Activated naive CD8-positive, alpha-beta T cell treated with anti-CD3 and anti-CD28 coated beads, Interleukin-2, amount 50 U/mL, for 24 hours (primary cell): ENCODE measurements around the gene KRTAP10-2.
"Not testable (repeated sequence)": the region's sequence is repeated elsewhere in the genome, so short reads cannot be mapped to it uniquely, and the experiment has no call there.

ENCODE experiments used
- ATAC-seq: fragments of 150-1000 bp; cut with Tn5 transposase; one replicate; pipeline ENCODE4 v1.10.0; 2021
- DNase-seq: peaks from one replicate; pipeline ENCODE4 v3.0.0; 2021
- H3K27ac Mint-ChIP-seq: one replicate; pipeline ENCODE4 v1.8.0; 2021; ENCODE audit warnings: mild to moderate bottlenecking, mixed read lengths
- H3K27me3 Mint-ChIP-seq: one replicate; pipeline ENCODE4 v1.8.0; 2021; ENCODE audit warnings: mixed read lengths
- H3K36me3 Mint-ChIP-seq: one replicate; pipeline ENCODE4 v1.8.0; 2021; ENCODE audit warnings: low read depth, mixed read lengths
- H3K4me1 Mint-ChIP-seq: one replicate; pipeline ENCODE4 v1.8.0; 2021; ENCODE audit warnings: mixed read lengths
- H3K4me3 Mint-ChIP-seq: one replicate; pipeline ENCODE4 v1.8.0; 2021; ENCODE audit warnings: mild to moderate bottlenecking, moderate library complexity, mixed read lengths
- H3K9me3 Mint-ChIP-seq: one replicate; pipeline ENCODE4 v1.8.0; 2021; ENCODE audit warnings: mixed read lengths

Gene KRTAP10-2

DNA sequence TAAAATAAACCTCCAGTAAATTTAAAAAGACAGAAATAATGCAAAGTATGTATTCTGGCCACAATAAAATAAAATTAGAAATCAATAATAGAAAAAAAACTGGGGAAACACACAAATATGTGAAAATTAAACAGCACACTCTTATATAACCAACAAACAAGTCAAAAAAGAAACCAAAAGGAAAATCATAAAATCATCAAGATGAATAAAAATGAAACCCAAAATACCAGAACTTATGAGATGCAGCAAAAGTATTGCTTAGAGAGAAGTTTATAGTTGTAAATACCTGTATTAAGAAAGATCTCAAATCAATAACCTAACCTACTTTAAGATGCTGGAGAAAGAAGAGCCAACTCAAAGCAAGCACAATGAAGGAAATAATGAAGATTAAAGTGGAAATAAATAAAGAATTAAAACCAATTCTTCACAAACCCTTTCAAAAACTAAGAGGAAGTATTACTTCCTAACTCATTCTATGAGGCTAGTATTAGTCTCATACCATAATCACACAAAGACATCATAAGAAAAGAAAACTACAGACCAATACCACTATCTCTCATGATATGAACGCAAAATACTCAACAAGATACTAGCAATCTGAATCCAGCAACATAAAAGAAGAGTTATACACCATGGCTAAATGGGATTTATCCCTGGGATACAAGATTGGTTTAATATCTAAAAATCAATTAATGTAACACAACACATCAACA, 13.7 kb upstream of the KRTAP10-2 start:
- ATAC-seq (no peak), DNase-seq (no peak)
- H3K27me3 Mint-ChIP-seq: no peaks in the 10 kb centered on the region
- H3K36me3 Mint-ChIP-seq: peaks cover 5% of the 10 kb centered on the region
- H3K4me3 Mint-ChIP-seq: no peak overlapping the region
- peak overlapping the region; percentile 70 for H3K27ac Mint-ChIP-seq
- H3K9me3 Mint-ChIP-seq: peaks cover 14% of the 10 kb centered on the region
- H3K4me1 Mint-ChIP-seq: peaks cover 15% of the 10 kb centered on the region

DNA sequence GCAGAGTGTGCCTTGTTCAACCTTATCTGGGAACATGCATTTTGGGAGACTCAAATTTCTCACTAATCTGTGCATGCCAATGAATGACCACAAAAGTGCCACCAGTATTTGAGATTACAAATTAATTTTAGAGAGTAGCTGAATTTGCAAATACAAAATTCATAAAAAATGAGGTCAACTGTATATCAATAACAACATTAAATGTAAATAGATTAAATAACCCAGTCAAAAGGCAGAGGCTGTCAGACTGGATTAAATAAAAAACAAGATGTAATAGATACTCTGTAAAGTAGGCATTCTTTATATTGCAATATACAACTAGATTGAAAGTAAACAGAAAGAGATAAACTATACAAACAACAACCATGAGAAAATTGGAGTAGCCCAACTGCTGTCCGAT, 12.8 kb upstream of the KRTAP10-2 start:
- no peaks in the 10 kb centered on the region for H3K27me3 Mint-ChIP-seq

DNA sequence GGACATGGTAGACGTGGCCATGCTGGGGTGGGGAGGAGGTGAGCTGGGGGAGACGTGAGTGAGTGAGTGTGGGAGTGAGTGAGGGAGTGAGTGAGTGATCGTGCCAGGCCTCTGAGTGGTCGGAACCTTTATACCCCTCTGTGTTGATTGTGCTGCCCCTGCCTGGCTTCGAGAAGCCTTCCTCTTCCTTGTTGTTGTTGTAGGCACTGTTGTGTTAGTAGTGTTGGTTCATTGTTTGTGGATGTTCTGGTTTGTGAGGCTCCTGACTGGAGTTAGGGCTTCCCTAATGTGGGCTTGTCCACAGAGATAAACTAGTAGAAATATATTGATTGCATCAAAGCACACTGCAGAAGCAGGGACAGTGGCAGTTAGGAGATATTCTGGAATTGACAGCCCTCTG, 7.4 kb upstream of the KRTAP10-2 start, which contains the start of gene KRTAP10-3:
KRTAP10-3 (minus strand) TSS at position 101 of the 400 bp plus-strand sequence; CDS start at position 21, 80 bp downstream.
- peaks cover 5% of the 10 kb centered on the region for H3K36me3 Mint-ChIP-seq
- no peaks in the 10 kb centered on the region for H3K4me1 Mint-ChIP-seq
- H3K9me3 Mint-ChIP-seq: peaks cover 22% of the 10 kb centered on the region
- H3K27me3 Mint-ChIP-seq: peaks cover 9% of the 10 kb centered on the region
- ATAC-seq (no peak), DNase-seq (no peak)
- no peak within 1 kb of the TSS for H3K27ac Mint-ChIP-seq
- no peak within 1 kb of the TSS for H3K4me3 Mint-ChIP-seq

More for the DNA sequence above, 12.8 kb upstream of the KRTAP10-2 start:
- ATAC-seq (no peak), DNase-seq (no peak)
- Mint-ChIP-seq H3K36me3 (peaks cover 5% of the 10 kb centered on the region), H3K27ac (no peak overlapping the region), H3K4me3 (no peak overlapping the region), H3K9me3 (peaks cover 14% of the 10 kb centered on the region), H3K4me1 (peaks cover 15% of the 10 kb centered on the region)

DNA sequence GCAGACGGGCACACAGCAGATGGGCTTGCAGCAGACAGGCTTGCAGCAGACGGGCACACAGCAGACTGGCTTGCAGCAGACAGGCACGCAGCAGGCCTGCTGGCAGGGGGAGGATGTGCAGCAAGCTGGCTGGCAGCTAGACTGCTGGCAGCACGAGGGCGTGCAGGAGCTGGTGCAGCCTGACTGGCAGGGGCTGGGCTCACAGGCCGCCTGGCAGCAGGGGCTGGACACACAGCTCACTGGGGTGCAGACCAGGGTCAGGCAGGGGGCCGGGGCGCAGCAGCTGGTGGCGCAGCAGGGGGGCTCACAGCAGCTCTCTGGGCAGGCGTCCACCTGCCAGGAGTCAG, 7.0 kb upstream of the KRTAP10-2 start:
- H3K36me3 Mint-ChIP-seq, H3K4me3 Mint-ChIP-seq, H3K27ac Mint-ChIP-seq, ATAC-seq, H3K4me1 Mint-ChIP-seq, DNase-seq, H3K27me3 Mint-ChIP-seq: not testable (repeated sequence)
- peaks cover 24% of the 10 kb centered on the region for H3K9me3 Mint-ChIP-seq

DNA sequence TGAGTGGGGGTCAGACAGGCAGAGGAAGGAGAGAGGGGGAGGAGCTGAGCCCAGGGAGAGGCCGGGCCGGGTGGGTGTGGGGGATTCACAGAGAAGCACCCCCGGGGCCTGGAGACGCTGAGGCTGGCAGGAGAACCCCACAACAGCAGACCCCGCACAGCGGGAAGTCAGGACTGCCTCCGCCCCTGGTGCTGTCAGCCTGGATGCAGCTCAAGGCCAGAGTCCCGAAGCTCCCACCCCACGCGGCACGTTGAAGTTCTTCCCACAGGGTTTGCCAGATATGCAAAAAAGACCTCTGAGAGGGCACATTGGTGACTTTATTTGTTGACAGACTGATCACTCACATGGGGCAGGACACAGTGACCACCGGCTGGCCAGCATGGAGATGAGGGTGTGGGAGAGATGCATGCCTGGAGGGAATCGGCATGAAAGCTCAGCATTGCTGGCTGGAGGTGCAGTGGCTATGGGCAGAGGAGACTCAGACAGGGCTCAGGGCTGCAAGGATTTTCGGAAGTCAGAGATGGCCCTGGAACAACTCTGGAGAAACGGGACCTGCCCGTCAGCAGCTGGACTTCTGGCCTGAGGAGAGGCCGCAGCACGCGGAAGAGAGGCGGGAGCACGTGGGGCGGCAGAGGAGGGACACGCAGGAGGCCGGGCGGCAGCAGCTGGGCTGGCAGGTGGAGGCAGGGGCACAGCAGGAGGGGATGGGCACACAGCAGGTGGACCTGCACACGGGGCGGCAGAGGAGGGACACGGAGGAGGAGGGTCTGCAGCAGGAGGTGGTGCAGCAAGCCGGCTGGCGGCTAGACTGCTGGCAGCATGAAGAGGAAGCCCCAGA, 6.4 kb upstream of the KRTAP10-2 start:
- no peak for DNase-seq
- Mint-ChIP-seq H3K27ac (no peak overlapping the region), H3K4me1 (no peaks in the 10 kb centered on the region), H3K9me3 (peaks cover 26% of the 10 kb centered on the region), H3K27me3 (peaks cover 9% of the 10 kb centered on the region), H3K4me3 (no peak overlapping the region), H3K36me3 (peaks cover 5% of the 10 kb centered on the region)
- ATAC-seq: no peak

DNA sequence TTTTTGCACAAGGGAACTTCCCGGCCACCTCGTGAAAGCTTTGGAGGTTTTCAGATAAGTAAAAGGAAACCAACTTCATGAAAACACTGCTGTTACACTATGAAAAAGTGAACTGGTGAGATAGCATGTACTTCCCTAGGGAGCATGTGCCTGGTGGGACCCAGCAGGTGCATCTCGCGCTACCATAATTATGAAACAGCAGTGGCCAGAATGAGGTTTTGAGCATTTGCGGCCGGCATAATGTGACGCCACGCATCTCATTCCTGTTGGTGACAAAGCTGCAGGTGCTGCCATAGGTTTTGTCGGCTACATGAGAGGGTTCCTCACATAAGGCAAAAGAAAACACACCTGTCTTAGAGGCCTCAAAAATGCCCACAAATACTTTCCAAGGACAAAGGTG, 5.6 kb upstream of the KRTAP10-2 start:
- H3K9me3 Mint-ChIP-seq: peaks cover 20% of the 10 kb centered on the region
- H3K27ac Mint-ChIP-seq: no peak overlapping the region
- H3K36me3 Mint-ChIP-seq: peaks cover 3% of the 10 kb centered on the region
- no peak overlapping the region for H3K4me3 Mint-ChIP-seq
- ATAC-seq (no peak), DNase-seq (no peak)
- peaks cover 9% of the 10 kb centered on the region for H3K27me3 Mint-ChIP-seq
- no peaks in the 10 kb centered on the region for H3K4me1 Mint-ChIP-seq

DNA sequence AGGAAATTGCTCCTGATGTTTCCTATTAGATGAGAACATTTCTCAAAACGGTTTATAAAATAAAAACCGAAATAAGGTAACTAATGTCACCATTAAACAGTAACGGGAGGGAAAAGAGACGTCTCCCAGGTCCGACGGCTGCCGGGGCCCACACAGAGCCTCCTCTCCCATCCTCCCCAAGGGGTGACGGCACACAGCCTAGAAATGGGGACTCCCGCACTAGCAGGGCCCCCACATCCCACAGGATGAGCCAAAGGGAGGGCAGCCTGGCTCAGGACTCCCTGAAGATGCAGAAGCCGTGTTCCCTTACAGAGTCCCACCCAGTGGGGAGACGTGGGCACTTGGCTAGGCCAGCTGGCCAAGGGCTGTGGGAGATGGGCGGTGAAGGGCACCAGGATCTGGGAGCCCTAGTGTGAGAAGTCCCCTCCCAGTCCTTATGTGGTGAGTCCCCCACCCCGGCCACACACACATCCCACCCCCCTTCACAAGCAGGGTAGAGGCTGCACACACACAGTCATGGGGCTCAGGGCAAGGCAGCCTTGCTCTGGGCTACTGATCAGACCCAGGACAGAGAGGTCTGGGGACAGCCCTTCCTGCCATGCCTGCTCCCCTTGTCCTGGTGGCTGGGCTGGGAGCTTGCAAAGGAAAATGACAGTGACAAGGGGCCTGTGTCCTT, 4.0 kb upstream of the KRTAP10-2 start:
- Mint-ChIP-seq H3K4me3 (no peak overlapping the region), H3K4me1 (no peaks in the 10 kb centered on the region), H3K9me3 (peaks cover 13% of the 10 kb centered on the region), H3K36me3 (no peaks in the 10 kb centered on the region), H3K27ac (no peak overlapping the region), H3K27me3 (peaks cover 11% of the 10 kb centered on the region)
- DNase-seq (no peak), ATAC-seq (no peak)

DNA sequence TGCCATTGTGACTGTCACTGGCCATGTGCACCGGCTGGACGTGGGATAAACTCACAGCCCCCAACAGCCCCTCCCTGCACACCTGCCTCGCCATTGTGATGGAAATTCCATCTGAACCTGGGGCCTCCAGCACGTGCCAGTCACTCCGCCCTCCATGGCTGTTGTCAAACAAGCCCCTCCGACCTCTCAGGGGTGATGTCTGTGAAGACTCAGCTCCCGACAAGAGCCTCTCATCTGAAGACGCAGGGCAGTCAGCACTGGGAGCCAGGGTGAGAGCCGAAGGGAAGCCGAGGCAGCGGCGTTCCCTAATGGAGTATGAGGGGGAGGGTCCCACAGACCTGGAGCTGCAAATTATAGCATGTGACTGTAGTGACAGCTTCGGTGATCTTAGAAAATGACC, 1.4 kb upstream of the KRTAP10-2 start:
- Mint-ChIP-seq H3K27ac (no peak overlapping the region), H3K36me3 (peaks cover 2% of the 10 kb centered on the region), H3K9me3 (peaks cover 14% of the 10 kb centered on the region), H3K27me3 (peaks cover 9% of the 10 kb centered on the region), H3K4me1 (peaks cover 5% of the 10 kb centered on the region), H3K4me3 (no peak overlapping the region)
- ATAC-seq: no peak
- no peak for DNase-seq

DNA sequence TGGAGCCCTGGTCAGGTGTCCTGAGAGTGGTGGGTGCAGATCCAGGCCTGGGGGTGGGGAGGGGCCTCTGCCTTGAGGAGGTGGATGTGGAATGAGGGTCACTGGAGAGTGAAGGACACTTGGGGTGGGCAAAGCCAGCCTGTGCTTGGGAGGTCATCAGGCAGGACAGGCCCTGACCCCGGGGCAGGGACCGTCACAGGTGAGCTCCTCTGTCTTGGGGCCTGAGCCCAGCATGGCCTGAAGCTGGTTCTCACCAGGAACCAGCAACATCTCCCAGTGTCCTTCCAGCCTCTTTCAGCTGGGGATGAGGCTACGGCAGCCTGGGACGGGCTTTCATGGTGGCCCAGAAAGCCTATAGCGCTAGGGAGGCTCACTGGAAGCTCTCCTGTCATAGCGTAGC, 831 bp upstream of the KRTAP10-2 start:
- peaks cover 8% of the 10 kb centered on the region for H3K27me3 Mint-ChIP-seq
- DNase-seq: no peak
- H3K4me3 Mint-ChIP-seq: no peak overlapping the region
- H3K9me3 Mint-ChIP-seq: peaks cover 19% of the 10 kb centered on the region
- peaks cover 8% of the 10 kb centered on the region for H3K36me3 Mint-ChIP-seq
- no peak overlapping the region for H3K27ac Mint-ChIP-seq
- ATAC-seq: no peak
- H3K4me1 Mint-ChIP-seq: peaks cover 11% of the 10 kb centered on the region

DNA sequence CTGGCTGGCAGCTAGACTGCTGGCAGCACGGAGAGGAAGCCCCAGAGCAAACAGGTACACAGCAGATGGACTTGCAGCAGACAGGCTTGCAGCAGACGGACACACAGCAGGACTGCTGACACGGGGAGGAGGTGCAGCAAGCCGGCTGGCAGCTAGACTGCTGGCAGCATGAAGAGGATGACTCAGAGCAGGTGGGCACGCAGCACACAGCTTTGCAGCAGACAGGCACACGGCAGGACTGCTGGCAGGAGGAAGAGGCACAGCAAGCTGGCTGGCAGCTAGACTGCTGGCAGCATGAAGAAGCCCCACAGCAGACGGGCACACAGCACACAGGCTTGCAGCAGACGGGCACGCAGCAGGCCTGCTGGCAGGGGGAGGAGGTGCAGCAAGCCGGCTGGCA, 498 bp downstream of the KRTAP10-2 start:
- H3K4me3 Mint-ChIP-seq: no peak overlapping the region
- peaks cover 27% of the 10 kb centered on the region for H3K9me3 Mint-ChIP-seq
- no peak overlapping the region for H3K27ac Mint-ChIP-seq
- no peak for DNase-seq
- peaks cover 14% of the 10 kb centered on the region for H3K36me3 Mint-ChIP-seq
- peaks cover 5% of the 10 kb centered on the region for H3K27me3 Mint-ChIP-seq
- peaks cover 14% of the 10 kb centered on the region for H3K4me1 Mint-ChIP-seq
- no peak for ATAC-seq

DNA sequence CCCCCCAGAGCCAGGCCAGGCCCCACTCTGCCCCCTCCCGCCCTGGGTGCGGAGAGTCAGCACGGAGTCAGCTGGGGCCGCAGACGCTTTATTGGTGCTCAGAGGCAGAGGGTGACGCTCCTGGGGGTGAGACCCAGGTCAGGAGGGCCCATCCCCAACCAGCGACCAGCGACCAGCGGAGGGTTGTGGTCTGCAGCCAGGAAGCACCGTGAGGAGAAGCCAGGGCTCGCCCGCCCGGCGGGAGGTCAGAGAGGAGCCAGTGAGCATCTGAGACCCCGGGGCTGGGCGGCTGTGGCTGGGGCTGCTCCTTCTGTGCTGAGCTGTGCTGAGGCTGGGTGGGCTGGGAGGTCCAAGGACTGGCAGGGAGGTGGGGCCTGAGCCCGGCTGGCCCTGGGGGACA, 1.0 kb downstream of the KRTAP10-2 start:
- ATAC-seq: not testable (repeated sequence)

DNA sequence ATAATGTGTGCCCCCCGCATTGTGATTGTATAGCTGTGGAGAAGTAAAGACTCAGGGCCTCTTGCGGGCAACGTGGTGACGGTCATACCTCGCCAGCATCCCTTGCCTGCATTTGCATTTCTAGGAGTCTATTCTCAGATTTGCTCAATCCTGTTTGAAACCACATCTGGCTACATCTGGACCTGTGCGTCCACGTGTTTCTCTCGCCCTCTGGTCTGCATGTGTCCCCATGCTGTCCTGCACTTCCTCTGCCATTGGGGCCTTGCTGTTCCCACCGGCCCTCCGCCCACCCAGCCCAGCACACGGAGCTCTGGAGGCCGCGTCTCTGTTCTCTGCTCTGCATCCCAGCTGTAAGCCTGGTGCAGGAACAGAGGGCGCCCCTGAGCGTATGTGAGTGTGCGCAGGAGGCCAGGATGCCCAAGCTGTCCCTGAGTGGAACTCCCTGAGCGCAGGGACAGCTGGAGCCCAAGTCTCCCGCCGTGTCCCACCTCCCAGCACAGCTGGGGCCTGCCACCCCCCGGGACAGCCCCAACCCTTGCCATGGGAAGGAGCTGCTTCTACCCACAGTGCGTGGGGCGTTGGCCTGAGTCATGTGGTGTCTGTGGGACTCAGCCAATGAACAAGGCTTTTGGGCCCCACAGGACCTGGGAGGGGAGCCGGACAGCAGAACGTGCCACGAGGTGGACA, 1.6 kb downstream of the KRTAP10-2 start:
- Mint-ChIP-seq H3K27ac (no peak overlapping the region), H3K36me3 (peaks cover 19% of the 10 kb centered on the region), H3K4me1 (peaks cover 14% of the 10 kb centered on the region), H3K4me3 (no peak overlapping the region), H3K9me3 (peaks cover 29% of the 10 kb centered on the region), H3K27me3 (peaks cover 2% of the 10 kb centered on the region)
- DNase-seq (no peak), ATAC-seq (no peak)

More for the DNA sequence above, 1.0 kb downstream of the KRTAP10-2 start:
- not testable (repeated sequence) for H3K4me3 Mint-ChIP-seq, DNase-seq, H3K27ac Mint-ChIP-seq, H3K27me3 Mint-ChIP-seq
- peaks cover 19% of the 10 kb centered on the region for H3K36me3 Mint-ChIP-seq
- peaks cover 32% of the 10 kb centered on the region for H3K9me3 Mint-ChIP-seq
- H3K4me1 Mint-ChIP-seq: peaks cover 14% of the 10 kb centered on the region

DNA sequence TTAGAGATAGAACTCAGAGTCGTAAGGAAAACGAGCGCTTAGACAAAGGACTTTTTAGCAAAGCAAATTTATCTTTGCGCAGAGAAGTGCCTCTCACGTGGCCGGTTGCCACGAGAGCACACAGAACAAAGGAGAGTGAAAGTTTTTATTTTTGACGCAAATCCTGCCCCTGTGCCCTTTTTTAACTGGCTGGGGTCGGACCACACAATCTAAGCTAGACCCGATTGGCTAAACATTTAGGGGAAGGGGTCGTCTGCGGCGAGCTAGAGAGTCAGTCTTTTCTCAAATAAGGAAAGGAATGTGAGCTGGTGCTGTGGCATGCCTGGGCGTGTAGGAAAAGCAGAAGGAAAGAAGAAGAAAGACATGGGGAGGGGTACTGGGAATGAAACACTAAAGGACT, 2.4 kb downstream of the KRTAP10-2 start:
- H3K9me3 Mint-ChIP-seq: peaks cover 26% of the 10 kb centered on the region
- peaks cover 14% of the 10 kb centered on the region for H3K4me1 Mint-ChIP-seq
- H3K27me3 Mint-ChIP-seq: peaks cover 2% of the 10 kb centered on the region
- no peak overlapping the region for H3K4me3 Mint-ChIP-seq
- H3K36me3 Mint-ChIP-seq: peaks cover 19% of the 10 kb centered on the region
- ATAC-seq: no peak
- no peak for DNase-seq
- no peak overlapping the region for H3K27ac Mint-ChIP-seq

DNA sequence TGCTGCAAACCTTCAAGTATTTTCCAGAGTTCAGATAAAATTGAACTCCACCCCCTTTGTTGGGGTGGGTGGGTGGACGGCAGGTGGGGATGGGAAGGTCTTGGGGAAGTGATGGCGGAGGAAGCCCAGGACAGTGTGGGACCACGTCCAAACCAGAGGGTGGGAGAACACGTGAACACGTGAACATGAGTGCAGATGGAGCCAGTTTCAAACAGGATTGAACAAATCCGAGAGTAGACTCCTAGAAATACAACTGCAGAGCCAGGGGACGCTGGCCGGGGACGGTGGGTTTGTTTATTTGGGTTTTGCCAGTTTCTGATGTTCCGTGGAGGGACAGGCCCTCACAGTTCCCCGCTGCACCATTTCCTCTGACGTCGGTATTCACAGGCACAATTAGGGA, 2.9 kb downstream of the KRTAP10-2 start:
- Mint-ChIP-seq H3K4me1 (peaks cover 14% of the 10 kb centered on the region), H3K4me3 (no peak overlapping the region), H3K36me3 (peaks cover 19% of the 10 kb centered on the region), H3K9me3 (peaks cover 24% of the 10 kb centered on the region), H3K27me3 (peaks cover 2% of the 10 kb centered on the region), H3K27ac (no peak overlapping the region)
- ATAC-seq (no peak), DNase-seq (no peak)
